ENCODE results near the gene RYR2. TPM values are rescaled to one million over a fixed set of nuclear protein-coding genes. Genes with fewer than 3 reads are reported as not detected.

RYR2 gene
- total RNA-seq, 2 experiments from 2014 or later, result not detected

GRCh38 chr1:237792149-237792548 lies 750.2 kb downstream of the RYR2 start:
- H3K27ac ChIP-seq (ENCODE audit: low read depth, low read length, poor library complexity, severe bottlenecking), result no peak overlapping the region
- POLR2A ChIA-PET, result interaction anchor here (0.6 kb wide), 1 partner anchor 28 kb away, joined by 5 read pairs; no protein-coding TSS in a partner anchor
- intact Hi-C loops (cut with micrococcal nuclease; ENCODE audit: unreplicated experiment), result no loop called here
- no peak overlapping the region for H3K4me2 ChIP-seq (ENCODE audit: low read length)
- H3K9me3 ChIP-seq (ENCODE audit: low read length), result no peaks in the 10 kb centered on the region
- no peak for TF ChIP-seq CTCF (conservative IDR thresholded peaks at IDR 0.05; ENCODE audit: low read length)
- TF ChIP-seq EZH2phosphoT487 (IDR thresholded peaks at IDR 0.05; ENCODE audit: borderline replicate concordance, low read depth, low read length), result no peak
- CTCF ChIA-PET (ENCODE audit: unreplicated experiment), result no interaction called here
- no peak overlapping the region for H2AFZ ChIP-seq (ENCODE audit: low read length)
- no TSS peak for BruUV-seq (replicated peaks)
- H3K9me2 ChIP-seq (ENCODE audit: insufficient read depth, low read length), result no peaks in the 10 kb centered on the region
- no peaks in the 10 kb centered on the region for H3K36me3 ChIP-seq (ENCODE audit: insufficient read depth, low read length)
- DNase-seq (ENCODE audit: low spot score), result no peak
- no peaks in the 10 kb centered on the region for H3K4me1 ChIP-seq (ENCODE audit: insufficient read depth, low read length, poor library complexity, severe bottlenecking)
- no peaks in the 10 kb centered on the region for H4K20me1 ChIP-seq (ENCODE audit: insufficient read depth, low read length)
- no peak overlapping the region for H3K4me3 ChIP-seq (ENCODE audit: low read depth, low read length, poor library complexity, severe bottlenecking)
- no peaks in the 10 kb centered on the region for H3K79me2 ChIP-seq (ENCODE audit: insufficient read depth, low read depth, low read length)

- intact Hi-C loops (cut with micrococcal nuclease; ENCODE audit: unreplicated experiment), result no loop called here
- Histone ChIP-seq H3K4me2 (ENCODE audit: low read length) (no peak overlapping the region), H3K27ac (ENCODE audit: low read depth, low read length, poor library complexity, severe bottlenecking) (no peak overlapping the region), H3K4me1 (ENCODE audit: insufficient read depth, low read length, poor library complexity, severe bottlenecking) (no peaks in the 10 kb centered on the region), H4K20me1 (ENCODE audit: insufficient read depth, low read length) (no peaks in the 10 kb centered on the region), H3K9me3 (ENCODE audit: low read length) (no peaks in the 10 kb centered on the region), H3K79me2 (ENCODE audit: insufficient read depth, low read depth, low read length) (no peaks in the 10 kb centered on the region), H2AFZ (ENCODE audit: low read length) (no peak overlapping the region), H3K4me3 (ENCODE audit: low read depth, low read length, poor library complexity, severe bottlenecking) (no peak overlapping the region), H3K9me2 (ENCODE audit: insufficient read depth, low read length) (no peaks in the 10 kb centered on the region), H3K36me3 (ENCODE audit: insufficient read depth, low read length) (no peaks in the 10 kb centered on the region)
- TF ChIP-seq CTCF (conservative IDR thresholded peaks at IDR 0.05; ENCODE audit: low read length) (no peak), EZH2phosphoT487 (IDR thresholded peaks at IDR 0.05; ENCODE audit: borderline replicate concordance, low read depth, low read length) (no peak)
- POLR2A ChIA-PET, result no interaction called here
- CTCF ChIA-PET (ENCODE audit: unreplicated experiment), result no interaction called here
- no peak for DNase-seq (ENCODE audit: low spot score)
- no TSS peak for BruUV-seq (replicated peaks)
These were observed 750.7 kb downstream of the RYR2 start for GRCh38 chr1:237792726-237793125.

GRCh38 chr1:237794071-237794470 lies 752.1 kb downstream of the RYR2 start:
- Histone ChIP-seq H3K4me3 (ENCODE audit: low read depth, low read length, poor library complexity, severe bottlenecking) (no peak overlapping the region), H3K4me2 (ENCODE audit: low read length) (no peak overlapping the region), H3K9me3 (ENCODE audit: low read length) (no peaks in the 10 kb centered on the region), H3K9me2 (ENCODE audit: insufficient read depth, low read length) (no peaks in the 10 kb centered on the region), H2AFZ (ENCODE audit: low read length) (no peak overlapping the region), H3K36me3 (ENCODE audit: insufficient read depth, low read length) (no peaks in the 10 kb centered on the region), H3K27ac (ENCODE audit: low read depth, low read length, poor library complexity, severe bottlenecking) (no peak overlapping the region), H3K79me2 (ENCODE audit: insufficient read depth, low read depth, low read length) (no peaks in the 10 kb centered on the region), H4K20me1 (ENCODE audit: insufficient read depth, low read length) (no peaks in the 10 kb centered on the region), H3K4me1 (ENCODE audit: insufficient read depth, low read length, poor library complexity, severe bottlenecking) (no peaks in the 10 kb centered on the region)
- no peak for TF ChIP-seq EZH2phosphoT487 (IDR thresholded peaks at IDR 0.05; ENCODE audit: borderline replicate concordance, low read depth, low read length)
- TF ChIP-seq CTCF (conservative IDR thresholded peaks at IDR 0.05; ENCODE audit: low read length), result no peak
- ChIA-PET POLR2A (no interaction called here), CTCF (ENCODE audit: unreplicated experiment) (no interaction called here)
- DNase-seq (ENCODE audit: low spot score), result no peak
- no TSS peak for BruUV-seq (replicated peaks)
- intact Hi-C loops (cut with micrococcal nuclease; ENCODE audit: unreplicated experiment), result no loop called here
